Fibroblast of skin of scalp (primary cell): Measurements from ENCODE around the gene NAB1.
A peak's percentile ranks its signal among the peaks of the same experiment; 100 is the strongest.

Experiments used
- DNase-seq: peaks from one replicate; pipeline ENCODE4 v3.0.0-alpha.2; 2013

Gene NAB1

GRCh38 chr2:190716176-190716807, 67.4 kb downstream of the NAB1 start:
- no peak for DNase-seq

- no peak for DNase-seq
Observed at GRCh38 chr2:190717306-190717705, 68.4 kb downstream of the NAB1 start.

GRCh38 chr2:190717764-190718651, 69.1 kb downstream of the NAB1 start:
- no peak for DNase-seq

- DNase-seq: peak; percentile 48
Observed at GRCh38 chr2:190718652-190719526, 70.0 kb downstream of the NAB1 start.

- no peak for DNase-seq
Observed at GRCh38 chr2:190720276-190720675, 71.4 kb downstream of the NAB1 start.

GRCh38 chr2:190720691-190721090, 71.8 kb downstream of the NAB1 start:
- no peak for DNase-seq

- DNase-seq: no peak
Observed at GRCh38 chr2:190722061-190722759, 73.3 kb downstream of the NAB1 start.

- DNase-seq: no peak
Observed at GRCh38 chr2:190722835-190723234, 74.0 kb downstream of the NAB1 start.

- DNase-seq: peak; percentile 15
Observed at GRCh38 chr2:190723397-190724090, 74.7 kb downstream of the NAB1 start.

GRCh38 chr2:190726255-190726654, 77.4 kb downstream of the NAB1 start:
- DNase-seq: no peak

- no peak for DNase-seq
Observed at GRCh38 chr2:190736355-190736754, 87.5 kb downstream of the NAB1 start.

- no peak for DNase-seq
Observed at GRCh38 chr2:190740449-190740848, 91.6 kb downstream of the NAB1 start.
